ENCODE results near the gene CAMK2N1. TPM values are rescaled to one million over a fixed set of nuclear protein-coding genes. Genes with fewer than 3 reads are reported as not detected.
A peak's percentile ranks its signal among the peaks of the same experiment; 100 is the strongest.

Gene CAMK2N1
- total and polyA plus RNA-seq, 2 of the 13 experiments (the other 11 are each of a cell fraction or from before 2014, with no cell fraction given): 38.0 to 38.6 TPM

GRCh38 chr1:20486457-20487235, 636 bp upstream of the CAMK2N1 start (continued):
- TF ChIP-seq, protein P1, sequence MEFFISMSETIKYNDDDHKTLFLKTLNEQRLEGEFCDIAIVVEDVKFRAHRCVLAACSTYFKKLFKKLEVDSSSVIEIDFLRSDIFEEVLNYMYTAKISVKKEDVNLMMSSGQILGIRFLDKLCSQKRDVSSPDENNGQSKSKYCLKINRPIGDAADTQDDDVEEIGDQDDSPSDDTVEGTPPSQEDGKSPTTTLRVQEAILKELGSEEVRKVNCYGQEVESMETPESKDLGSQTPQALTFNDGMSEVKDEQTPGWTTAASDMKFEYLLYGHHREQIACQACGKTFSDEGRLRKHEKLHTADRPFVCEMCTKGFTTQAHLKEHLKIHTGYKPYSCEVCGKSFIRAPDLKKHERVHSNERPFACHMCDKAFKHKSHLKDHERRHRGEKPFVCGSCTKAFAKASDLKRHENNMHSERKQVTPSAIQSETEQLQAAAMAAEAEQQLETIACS (CRISPR knock-in tag; IDR thresholded peaks at IDR 0.05): no peak
- TF ChIP-seq ZNF556 (CRISPR knock-in tag; IDR thresholded peaks at IDR 0.05; ENCODE audit: borderline replicate concordance): peak; percentile 67; the same call in 1 of the 2 replicates
- TF ChIP-seq GABPA (IDR thresholded peaks at IDR 0.05; ENCODE audit: low read depth, low read length): no peak
- no peak; the same call in 1 of the 2 replicates for TF ChIP-seq GABPA (CRISPR knock-in tag; IDR thresholded peaks at IDR 0.05; ENCODE audit: low read depth)
- peak; percentile 80; the same call in 1 of the 2 replicates for TF ChIP-seq SNAPC5 (CRISPR knock-in tag; IDR thresholded peaks at IDR 0.05; ENCODE audit: borderline replicate concordance)
- TF ChIP-seq, protein P2, sequence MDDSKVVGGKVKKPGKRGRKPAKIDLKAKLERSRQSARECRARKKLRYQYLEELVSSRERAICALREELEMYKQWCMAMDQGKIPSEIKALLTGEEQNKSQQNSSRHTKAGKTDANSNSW (CRISPR knock-in tag; IDR thresholded peaks at IDR 0.05; ENCODE audit: borderline replicate concordance): no peak
- TF ChIP-seq PAX8 (CRISPR knock-in tag; IDR thresholded peaks at IDR 0.05; ENCODE audit: borderline replicate concordance): peak; percentile 92; the same call in 1 of the 2 replicates
- TF ChIP-seq ZFP36L1 (CRISPR knock-in tag; IDR thresholded peaks at IDR 0.05): peak; percentile 61; the same call in 1 of the 2 replicates
- TF ChIP-seq, protein P3, sequence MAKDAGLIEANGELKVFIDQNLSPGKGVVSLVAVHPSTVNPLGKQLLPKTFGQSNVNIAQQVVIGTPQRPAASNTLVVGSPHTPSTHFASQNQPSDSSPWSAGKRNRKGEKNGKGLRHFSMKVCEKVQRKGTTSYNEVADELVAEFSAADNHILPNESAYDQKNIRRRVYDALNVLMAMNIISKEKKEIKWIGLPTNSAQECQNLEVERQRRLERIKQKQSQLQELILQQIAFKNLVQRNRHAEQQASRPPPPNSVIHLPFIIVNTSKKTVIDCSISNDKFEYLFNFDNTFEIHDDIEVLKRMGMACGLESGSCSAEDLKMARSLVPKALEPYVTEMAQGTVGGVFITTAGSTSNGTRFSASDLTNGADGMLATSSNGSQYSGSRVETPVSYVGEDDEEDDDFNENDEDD (CRISPR knock-in tag; IDR thresholded peaks at IDR 0.05; ENCODE audit: borderline replicate concordance): peak; percentile 13; the same call in 1 of the 2 replicates
- TF ChIP-seq WIZ (CRISPR knock-in tag; IDR thresholded peaks at IDR 0.05): no peak
- TF ChIP-seq ZNF883 (CRISPR knock-in tag; IDR thresholded peaks at IDR 0.05; ENCODE audit: not compliant biosample characterization): peak; percentile 52
- no peak; the same call in 1 of the 2 replicates for TF ChIP-seq ZNF331 (CRISPR knock-in tag; IDR thresholded peaks at IDR 0.05)
- TF ChIP-seq, protein P4, sequence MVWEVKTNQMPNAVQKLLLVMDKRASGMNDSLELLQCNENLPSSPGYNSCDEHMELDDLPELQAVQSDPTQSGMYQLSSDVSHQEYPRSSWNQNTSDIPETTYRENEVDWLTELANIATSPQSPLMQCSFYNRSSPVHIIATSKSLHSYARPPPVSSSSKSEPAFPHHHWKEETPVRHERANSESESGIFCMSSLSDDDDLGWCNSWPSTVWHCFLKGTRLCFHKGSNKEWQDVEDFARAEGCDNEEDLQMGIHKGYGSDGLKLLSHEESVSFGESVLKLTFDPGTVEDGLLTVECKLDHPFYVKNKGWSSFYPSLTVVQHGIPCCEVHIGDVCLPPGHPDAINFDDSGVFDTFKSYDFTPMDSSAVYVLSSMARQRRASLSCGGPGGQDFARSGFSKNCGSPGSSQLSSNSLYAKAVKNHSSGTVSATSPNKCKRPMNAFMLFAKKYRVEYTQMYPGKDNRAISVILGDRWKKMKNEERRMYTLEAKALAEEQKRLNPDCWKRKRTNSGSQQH (CRISPR knock-in tag; IDR thresholded peaks at IDR 0.05; ENCODE audit: low read depth): 0 out of 2 replicates have a peak, but pooled peaks have one; percentile 59
- 0 out of 2 replicates have a peak, but pooled peaks have one; percentile 65 for TF ChIP-seq KLF15 (CRISPR knock-in tag; IDR thresholded peaks at IDR 0.05; ENCODE audit: borderline replicate concordance)
